NCI-H345 (cell line): ENCODE data around the gene PAGR1.
A peak's percentile ranks its signal among the peaks of the same experiment; 100 is the strongest.
"Not testable (repeated sequence)": the region's sequence is repeated elsewhere in the genome, so short reads cannot be mapped to it uniquely, and the experiment has no call there.

Experiments used
- DNase-seq: peaks from one replicate; lab custom pipeline; 2025; lab: John Stamatoyannopoulos, UW

PAGR1 gene

GRCh38 chr16:29815793-29816693 lies at the start of gene PAGR1:
TSS of gene PAGR1 (plus strand) at chr16:29816152. CDS start at chr16:29816526, 374 bp downstream.
- peak; percentile 100 for DNase-seq

DNA sequence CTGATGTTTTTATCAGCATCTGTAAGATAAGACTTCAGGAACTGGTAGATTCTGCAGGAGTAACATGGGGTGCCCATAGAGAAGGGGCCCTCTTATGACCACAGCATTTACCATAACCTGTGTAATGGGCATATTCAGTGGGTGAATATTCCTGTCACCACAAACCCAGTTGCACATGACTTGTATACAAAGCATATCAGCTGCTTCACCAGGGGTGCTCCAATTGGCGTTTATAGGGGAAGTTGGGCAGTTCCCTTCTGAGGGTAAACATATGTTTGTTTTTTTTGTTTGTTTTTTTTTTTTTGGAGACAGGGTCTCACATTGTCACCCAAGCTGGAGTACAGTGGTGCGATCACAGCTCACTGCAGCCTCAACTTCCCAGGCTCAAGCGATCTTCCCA lies 49.4 kb upstream of the PAGR1 start:
- no peak for DNase-seq

GRCh38 chr16:29767062-29767461 lies 48.9 kb upstream of the PAGR1 start:
- DNase-seq: no peak

- no peak for DNase-seq
These were observed 46.4 kb upstream of the PAGR1 start for GRCh38 chr16:29769507-29769906.

- no peak for DNase-seq
These were observed 45.6 kb upstream of the PAGR1 start for GRCh38 chr16:29770250-29770929.

- DNase-seq: not testable (repeated sequence)
These were observed 43.6 kb upstream of the PAGR1 start for GRCh38 chr16:29772330-29772729.

- no peak for DNase-seq
These were observed 41.2 kb upstream of the PAGR1 start for GRCh38 chr16:29774730-29775129.

DNA sequence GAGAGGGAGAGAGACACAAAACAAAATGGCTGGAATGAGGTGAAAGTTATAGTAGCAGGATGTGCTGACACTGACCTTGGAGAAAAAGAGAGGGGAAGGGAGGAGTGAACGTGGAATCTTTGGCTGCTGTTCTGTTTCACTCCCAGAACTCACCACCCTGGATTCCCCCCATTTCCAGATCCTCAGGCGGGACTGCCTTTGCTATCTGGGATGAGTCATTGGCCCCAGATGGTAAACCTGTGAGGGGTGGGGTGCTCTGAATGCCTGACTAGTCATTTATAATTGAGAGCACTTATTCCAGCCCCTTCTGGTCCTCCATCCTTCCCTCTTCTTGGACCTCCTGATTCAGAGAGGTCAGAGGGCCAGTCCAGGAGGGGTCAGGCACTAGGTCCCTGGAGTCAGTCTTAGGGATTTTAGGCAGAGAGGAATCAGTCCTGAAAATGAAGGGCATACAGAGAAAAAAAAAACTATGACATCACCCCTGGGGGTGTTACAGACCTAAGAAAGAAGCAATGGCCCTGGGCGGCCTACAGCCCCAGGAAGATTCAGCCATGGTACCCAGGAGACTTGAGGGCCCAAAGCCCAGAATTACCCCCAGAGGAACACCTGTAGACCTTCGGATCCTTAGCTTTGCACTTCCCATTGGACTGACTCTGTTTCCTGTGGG lies 40.1 kb upstream of the PAGR1 start:
- no peak for DNase-seq

DNA sequence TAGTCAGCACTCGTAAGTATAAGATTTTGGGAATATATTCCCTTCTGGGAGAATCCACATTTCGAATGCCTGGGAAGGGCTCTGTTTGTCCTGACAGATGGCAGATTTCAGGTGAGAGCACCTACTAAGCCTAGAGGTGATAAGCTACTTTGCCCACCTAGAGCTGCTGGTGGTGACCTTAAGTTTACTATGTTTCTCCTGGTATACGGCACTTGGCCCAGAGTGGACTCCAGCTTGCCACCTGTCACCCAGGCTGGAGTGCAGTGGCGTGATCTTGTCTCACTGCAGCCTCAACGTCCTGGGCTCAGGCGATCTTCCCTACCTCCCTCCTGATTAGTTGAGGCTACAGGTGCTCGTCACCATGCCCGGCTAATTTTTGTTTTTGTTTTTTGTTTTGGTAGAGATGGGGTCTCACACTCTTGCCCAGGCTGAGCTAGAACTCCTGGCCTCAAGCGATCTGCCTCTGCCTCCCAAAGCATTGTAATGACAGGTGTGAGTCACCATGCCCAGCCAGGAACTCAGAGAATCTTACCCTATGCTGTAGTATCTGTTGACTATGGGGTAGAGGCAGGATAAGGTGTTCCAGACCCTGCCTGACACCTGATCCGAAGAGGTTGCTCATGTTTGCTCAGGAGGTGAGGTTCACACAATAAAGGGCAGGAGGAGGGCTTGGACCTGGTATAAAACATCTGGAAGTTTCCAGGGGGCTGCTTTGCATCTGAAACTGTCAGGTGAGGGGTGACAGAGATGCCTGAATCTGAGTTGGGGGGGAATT lies 38.2 kb upstream of the PAGR1 start, which contains the start of gene ZG16:
Gene ZG16 (plus strand): TSS at position 681 of the 775 bp plus-strand sequence. CDS start 1,011 bp downstream, outside the sequence.
- no peak for DNase-seq

DNA sequence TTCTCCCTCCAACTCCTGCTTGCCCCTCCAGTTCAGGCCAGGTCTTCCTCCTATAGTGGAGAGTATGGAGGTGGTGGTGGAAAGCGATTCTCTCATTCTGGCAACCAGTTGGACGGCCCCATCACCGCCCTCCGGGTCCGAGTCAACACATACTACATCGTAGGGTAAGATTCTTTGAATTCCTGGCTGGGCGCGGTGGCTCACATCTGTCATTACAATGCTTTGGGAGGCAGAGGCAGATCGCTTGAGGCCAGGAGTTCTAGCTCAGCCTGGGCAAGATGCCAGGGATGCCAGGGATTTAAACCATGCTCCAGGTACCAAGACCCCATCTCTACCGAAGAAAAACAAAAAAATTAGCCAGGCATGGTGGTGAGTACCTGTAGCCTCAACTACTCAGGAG lies 36.5 kb upstream of the PAGR1 start:
- DNase-seq: no peak

GRCh38 chr16:29783094-29783953 lies 32.6 kb upstream of the PAGR1 start:
- DNase-seq: not testable (repeated sequence)

DNA sequence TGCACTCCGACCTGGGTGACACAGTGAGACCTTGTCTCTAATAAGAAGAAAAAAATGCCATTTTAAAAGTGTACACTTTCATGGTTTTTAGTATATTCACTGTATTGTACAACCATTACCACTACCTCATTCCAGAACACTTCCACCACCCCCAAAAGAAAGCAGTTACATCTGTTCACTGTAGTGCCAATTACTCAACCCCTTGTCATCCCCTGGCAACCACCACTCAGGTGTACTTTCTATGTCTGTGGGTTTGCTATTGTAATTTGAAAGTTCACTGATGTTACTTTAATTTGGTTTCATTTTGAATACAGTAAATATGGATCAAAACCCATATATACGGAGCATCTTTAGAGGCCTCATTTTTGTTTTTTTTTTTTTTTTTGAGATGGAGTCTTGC lies 31.8 kb upstream of the PAGR1 start:
- DNase-seq: no peak

GRCh38 chr16:29784901-29785500 lies 31.0 kb upstream of the PAGR1 start:
- no peak for DNase-seq

DNA sequence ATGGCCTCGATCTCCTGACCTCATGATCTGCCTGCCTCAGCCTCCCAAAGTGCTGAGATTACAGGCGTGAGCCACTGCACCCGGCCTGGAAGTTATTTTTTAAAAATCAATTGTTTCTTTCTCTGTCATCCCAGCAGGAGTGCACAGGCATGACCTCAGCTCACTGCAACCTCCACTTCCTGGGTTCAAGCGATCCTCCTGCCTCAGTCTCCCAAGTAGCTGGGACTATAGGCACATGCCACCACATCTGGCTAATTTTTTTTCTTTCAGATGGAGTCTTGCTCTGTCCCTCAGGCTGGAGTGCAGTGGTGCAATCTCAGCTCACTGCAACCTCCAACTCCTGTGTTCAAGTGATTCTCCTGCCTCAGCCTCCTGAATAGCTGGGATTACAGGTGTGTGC lies 28.8 kb upstream of the PAGR1 start:
- not testable (repeated sequence) for DNase-seq

GRCh38 chr16:29789775-29790182 lies 26.2 kb upstream of the PAGR1 start:
- no peak for DNase-seq

DNA sequence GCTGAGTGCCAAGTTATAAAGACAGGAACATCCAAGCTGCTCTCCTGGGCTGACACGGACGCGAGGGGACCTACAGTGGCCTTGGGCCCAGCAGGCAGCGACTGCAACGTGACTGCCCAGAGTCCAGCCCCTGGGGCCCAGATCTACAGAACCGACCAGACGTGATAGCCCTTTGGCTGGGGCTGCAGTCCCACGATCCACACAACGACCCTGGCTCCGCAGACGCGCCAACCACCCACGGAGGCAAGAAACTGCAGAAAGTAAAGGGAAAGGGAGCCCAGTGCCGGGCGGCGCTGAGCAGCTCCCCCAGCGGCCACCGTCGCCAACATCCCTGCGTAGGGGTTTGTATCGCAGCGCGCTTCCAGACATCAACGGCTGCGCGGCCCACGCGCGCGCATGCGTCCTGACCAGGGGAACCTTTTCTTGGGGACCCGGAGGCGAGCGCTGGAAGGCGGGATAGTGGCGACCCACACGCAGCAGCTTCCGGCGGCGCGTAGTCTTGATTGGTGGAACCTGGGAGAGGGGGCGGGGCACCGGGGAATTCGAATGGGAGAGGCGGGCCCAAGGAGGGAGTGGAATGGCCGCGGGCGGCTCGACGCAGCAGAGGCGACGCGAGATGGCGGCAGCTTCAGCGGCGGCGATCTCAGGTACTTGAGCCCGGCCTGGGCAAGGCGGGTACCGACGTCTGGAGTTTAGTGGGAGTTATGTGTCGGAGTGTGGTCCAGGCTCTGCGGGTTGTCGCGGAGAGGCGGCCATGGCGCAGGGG lies 25.6 kb upstream of the PAGR1 start, which contains the start of gene KIF22:
Gene KIF22 (plus strand): TSS at position 569 of the 766 bp plus-strand sequence. CDS start 9 bp downstream, at position 578.
- DNase-seq: peak; percentile 100

GRCh38 chr16:29790949-29791844 lies 24.8 kb upstream of the PAGR1 start:
- DNase-seq: no peak
